Liver (tissue), 9 donors: ENCODE measurements around the gene SIPA1L3. TPM values are rescaled to one million over a fixed set of nuclear protein-coding genes. Genes with fewer than 3 reads are reported as not detected.
A peak's percentile ranks its signal among the peaks of the same experiment; 100 is the strongest.

Experiments used
- DNase-seq: peaks from one replicate; pipeline ENCODE4 v3.0.0-alpha.2; 2017; ENCODE audit warnings: low spot score
- H3K27ac ChIP-seq, 2 donors: one replicate each; pipeline ENCODE4 v1.7.0; 2013; ENCODE audit warnings: inconsistent platforms in 2 of 2, low read length in 2 of 2, control low read depth in 1 of 2, low read depth in 1 of 2, mild to moderate bottlenecking in 1 of 2
- H3K27me3 ChIP-seq, 4 donors: one replicate each; pipeline versions ENCODE4 v1.6.1 to v1.7.0; 2013; ENCODE audit warnings: low read length in 3 of 4, inconsistent platforms in 1 of 4, mild to moderate bottlenecking in 1 of 4, moderate library complexity in 1 of 4; ENCODE audit not compliant: control insufficient read depth in 4 of 4, insufficient read depth in 4 of 4
- H3K36me3 ChIP-seq, 4 donors: one replicate each; pipeline versions ENCODE4 v1.6.1 to v1.7.0; 2013; ENCODE audit warnings: low read length in 3 of 4, mild to moderate bottlenecking in 3 of 4, low read depth in 1 of 4, moderate library complexity in 1 of 4; ENCODE audit not compliant: control insufficient read depth in 4 of 4, insufficient read depth in 3 of 4
- H3K4me1 ChIP-seq, 4 donors: one replicate each; pipeline versions ENCODE4 v1.6.1 to v1.7.0; 2013; ENCODE audit warnings: low read length in 3 of 4, mild to moderate bottlenecking in 3 of 4, moderate library complexity in 1 of 4; ENCODE audit not compliant: control insufficient read depth in 4 of 4, insufficient read depth in 4 of 4
- H3K4me3 ChIP-seq, 3 donors: one replicate each; pipeline versions ENCODE4 v1.6.1 to v1.7.0; 2013; ENCODE audit warnings: low read length in 3 of 3, control low read depth in 1 of 3, low read depth in 1 of 3, mild to moderate bottlenecking in 1 of 3
- H3K9ac ChIP-seq, 2 donors: one replicate each; pipeline ENCODE4 v1.7.0; 2013; ENCODE audit warnings: low read length in 2 of 2, mild to moderate bottlenecking in 2 of 2, moderate library complexity in 2 of 2, control low read depth in 1 of 2, low read depth in 1 of 2
- H3K9me3 ChIP-seq, 4 donors: one replicate each; pipeline versions ENCODE4 v1.6.1 to v1.7.0; 2013; ENCODE audit warnings: low read length in 3 of 4; ENCODE audit not compliant: control insufficient read depth in 4 of 4
- EGR1 ChIP-seq, 2 donors: IDR thresholded peaks; 2 replicates each; pipeline ENCODE4 v1.6.1; 2016 to 2018; ENCODE audit warnings: antibody characterized with exemption in 2 of 2, low read depth in 2 of 2
- GABPA ChIP-seq, 2 donors: IDR thresholded peaks in 1 of 2; conservative IDR thresholded peaks in 1 of 2; 2 replicates each; pipeline ENCODE4 v1.6.1; 2016; ENCODE audit warnings: antibody characterized with exemption in 2 of 2, mild to moderate bottlenecking in 1 of 2, moderate library complexity in 1 of 2
- NR2F2 ChIP-seq: IDR thresholded peaks from 2 replicates; pipeline ENCODE4 v1.6.1; 2016; ENCODE audit warnings: antibody characterized with exemption
- RAD21 ChIP-seq, 2 donors: IDR thresholded peaks; 2 replicates each; pipeline ENCODE4 v1.6.1; 2016; ENCODE audit warnings: antibody characterized with exemption in 2 of 2, mild to moderate bottlenecking in 2 of 2
- RXRA ChIP-seq, 2 donors: IDR thresholded peaks; 2 replicates each; pipeline ENCODE4 v1.6.1; 2017 to 2018; ENCODE audit warnings: antibody characterized with exemption in 2 of 2, mild to moderate bottlenecking in 1 of 2
- SP1 ChIP-seq: IDR thresholded peaks from 2 replicates; pipeline ENCODE4 v1.6.1; 2018; ENCODE audit warnings: antibody characterized with exemption, mild to moderate bottlenecking
- TAF1 ChIP-seq: conservative IDR thresholded peaks from 2 replicates; pipeline ENCODE4 v1.6.1; 2016; ENCODE audit warnings: antibody characterized with exemption, mild to moderate bottlenecking
- YY1 ChIP-seq: IDR thresholded peaks from 2 replicates; pipeline ENCODE4 v1.6.1; 2016; ENCODE audit warnings: antibody characterized with exemption, mild to moderate bottlenecking
- WGBS: extraction: QIAGEN DNeasy Blood & Tissue Kit; methylation state at CpG from one replicate; pipeline ENCODE4 v1.1.7; 2013; 5-methylcytosine and 5-hydroxymethylcytosine counted together
- polyA plus RNA-seq, 2 donors: library from polyadenylated mRNA; stranded (reverse) in 1 of 2; unstranded in 1 of 2; fragments of 200-250 nt in 1 of 2; fragments of >200 nt in 1 of 2; fragmentation: Nextera tagmentation in 1 of 2; extraction: Ambion mirVana in 1 of 2; gene quantifications; one replicate each; pipeline versions ENCODE4 v1.2.1 to v1.2.3, GENCODE V29; 2013 to 2015
- total RNA-seq, 2 donors: library from RNA; depleted of rRNA; stranded (reverse); fragments of >200 nt; gene quantifications; one replicate each; pipeline ENCODE4 v1.2.3, GENCODE V29; 2014
- TF ChIP-seq, protein P1 (sequence below): IDR thresholded peaks from 2 replicates; pipeline ENCODE4 v1.6.1; 2016; ENCODE audit warnings: antibody characterized with exemption, mild to moderate bottlenecking
- TF ChIP-seq, protein P2 (sequence below): IDR thresholded peaks from 2 replicates; pipeline ENCODE4 v1.6.1; 2016; ENCODE audit warnings: antibody characterized with exemption
- TF ChIP-seq, protein P3 (sequence below): IDR thresholded peaks from 2 replicates; pipeline ENCODE4 v1.6.1; 2016; ENCODE audit warnings: antibody characterized with exemption
- TF ChIP-seq, protein P4 (sequence below): IDR thresholded peaks from 2 replicates; pipeline ENCODE4 v1.6.1; 2016; ENCODE audit warnings: antibody characterized with exemption
- donor health status: healthy.
- donor health status: healthy.
- donor health status: healthy.
- donor health status: healthy.
- donor health status: healthy.

SIPA1L3 gene
- total and polyA plus RNA-seq, 4 donors, result 2.4 to 10.0 (median 4.4) TPM

DNA sequence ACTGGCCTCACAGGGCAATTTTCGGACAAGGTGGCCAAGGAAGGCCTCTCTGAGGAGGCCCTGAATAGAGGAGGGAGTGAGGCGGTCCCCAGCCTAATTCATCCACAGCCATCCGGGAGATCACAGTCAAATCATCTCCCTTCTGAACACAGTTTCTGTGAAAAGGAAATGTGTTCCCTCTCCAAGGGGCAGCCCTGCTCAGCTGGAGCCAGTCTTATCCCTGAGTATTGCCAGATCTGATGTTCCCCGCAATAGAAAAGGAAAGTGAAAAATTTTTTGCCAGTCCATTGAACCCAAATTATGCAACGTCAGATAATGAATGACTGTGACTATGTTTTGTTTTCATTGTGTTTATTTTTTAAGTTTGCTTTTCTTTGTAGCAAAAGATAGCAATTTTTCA is 125.9 kb downstream of the SIPA1L3 start:
- peaks cover 0 to 9% (median 6%) of the 10 kb centered on the region in 4 donors for H3K4me1 ChIP-seq
- no peaks in the 10 kb centered on the region for H3K27me3 ChIP-seq
- no peak overlapping the region for H3K4me3 ChIP-seq
- H3K9ac ChIP-seq, result no peak overlapping the region
- H3K9me3 ChIP-seq, result no peaks in the 10 kb centered on the region
- H3K27ac ChIP-seq, result peak overlapping the region; percentile 21 to 51
- no peak for DNase-seq
- TF ChIP-seq TAF1, result no peak
- TF ChIP-seq YY1, result no peak
- no peak for TF ChIP-seq GABPA (IDR thresholded peaks at IDR 0.05 in 1 of 2, conservative IDR thresholded peaks at IDR 0.05 in 1 of 2)
- no peak for TF ChIP-seq NR2F2
- peak in 1 of 2 donors; percentile 28 for TF ChIP-seq RAD21 (IDR thresholded peaks at IDR 0.05)
- TF ChIP-seq, protein P1, sequence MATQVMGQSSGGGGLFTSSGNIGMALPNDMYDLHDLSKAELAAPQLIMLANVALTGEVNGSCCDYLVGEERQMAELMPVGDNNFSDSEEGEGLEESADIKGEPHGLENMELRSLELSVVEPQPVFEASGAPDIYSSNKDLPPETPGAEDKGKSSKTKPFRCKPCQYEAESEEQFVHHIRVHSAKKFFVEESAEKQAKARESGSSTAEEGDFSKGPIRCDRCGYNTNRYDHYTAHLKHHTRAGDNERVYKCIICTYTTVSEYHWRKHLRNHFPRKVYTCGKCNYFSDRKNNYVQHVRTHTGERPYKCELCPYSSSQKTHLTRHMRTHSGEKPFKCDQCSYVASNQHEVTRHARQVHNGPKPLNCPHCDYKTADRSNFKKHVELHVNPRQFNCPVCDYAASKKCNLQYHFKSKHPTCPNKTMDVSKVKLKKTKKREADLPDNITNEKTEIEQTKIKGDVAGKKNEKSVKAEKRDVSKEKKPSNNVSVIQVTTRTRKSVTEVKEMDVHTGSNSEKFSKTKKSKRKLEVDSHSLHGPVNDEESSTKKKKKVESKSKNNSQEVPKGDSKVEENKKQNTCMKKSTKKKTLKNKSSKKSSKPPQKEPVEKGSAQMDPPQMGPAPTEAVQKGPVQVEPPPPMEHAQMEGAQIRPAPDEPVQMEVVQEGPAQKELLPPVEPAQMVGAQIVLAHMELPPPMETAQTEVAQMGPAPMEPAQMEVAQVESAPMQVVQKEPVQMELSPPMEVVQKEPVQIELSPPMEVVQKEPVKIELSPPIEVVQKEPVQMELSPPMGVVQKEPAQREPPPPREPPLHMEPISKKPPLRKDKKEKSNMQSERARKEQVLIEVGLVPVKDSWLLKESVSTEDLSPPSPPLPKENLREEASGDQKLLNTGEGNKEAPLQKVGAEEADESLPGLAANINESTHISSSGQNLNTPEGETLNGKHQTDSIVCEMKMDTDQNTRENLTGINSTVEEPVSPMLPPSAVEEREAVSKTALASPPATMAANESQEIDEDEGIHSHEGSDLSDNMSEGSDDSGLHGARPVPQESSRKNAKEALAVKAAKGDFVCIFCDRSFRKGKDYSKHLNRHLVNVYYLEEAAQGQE, result no peak
- peak; percentile 20 for TF ChIP-seq SP1
- TF ChIP-seq, protein P2, sequence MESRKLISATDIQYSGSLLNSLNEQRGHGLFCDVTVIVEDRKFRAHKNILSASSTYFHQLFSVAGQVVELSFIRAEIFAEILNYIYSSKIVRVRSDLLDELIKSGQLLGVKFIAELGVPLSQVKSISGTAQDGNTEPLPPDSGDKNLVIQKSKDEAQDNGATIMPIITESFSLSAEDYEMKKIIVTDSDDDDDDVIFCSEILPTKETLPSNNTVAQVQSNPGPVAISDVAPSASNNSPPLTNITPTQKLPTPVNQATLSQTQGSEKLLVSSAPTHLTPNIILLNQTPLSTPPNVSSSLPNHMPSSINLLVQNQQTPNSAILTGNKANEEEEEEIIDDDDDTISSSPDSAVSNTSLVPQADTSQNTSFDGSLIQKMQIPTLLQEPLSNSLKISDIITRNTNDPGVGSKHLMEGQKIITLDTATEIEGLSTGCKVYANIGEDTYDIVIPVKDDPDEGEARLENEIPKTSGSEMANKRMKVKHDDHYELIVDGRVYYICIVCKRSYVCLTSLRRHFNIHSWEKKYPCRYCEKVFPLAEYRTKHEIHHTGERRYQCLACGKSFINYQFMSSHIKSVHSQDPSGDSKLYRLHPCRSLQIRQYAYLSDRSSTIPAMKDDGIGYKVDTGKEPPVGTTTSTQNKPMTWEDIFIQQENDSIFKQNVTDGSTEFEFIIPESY, result no peak
- TF ChIP-seq RXRA (IDR thresholded peaks at IDR 0.05), result peak; percentile 67 to 73
- peaks cover 0 to 3% (median 0%) of the 10 kb centered on the region in 4 donors for H3K36me3 ChIP-seq
- WGBS, result 59% methylated on average over 5 of the region's 5 CpGs

DNA sequence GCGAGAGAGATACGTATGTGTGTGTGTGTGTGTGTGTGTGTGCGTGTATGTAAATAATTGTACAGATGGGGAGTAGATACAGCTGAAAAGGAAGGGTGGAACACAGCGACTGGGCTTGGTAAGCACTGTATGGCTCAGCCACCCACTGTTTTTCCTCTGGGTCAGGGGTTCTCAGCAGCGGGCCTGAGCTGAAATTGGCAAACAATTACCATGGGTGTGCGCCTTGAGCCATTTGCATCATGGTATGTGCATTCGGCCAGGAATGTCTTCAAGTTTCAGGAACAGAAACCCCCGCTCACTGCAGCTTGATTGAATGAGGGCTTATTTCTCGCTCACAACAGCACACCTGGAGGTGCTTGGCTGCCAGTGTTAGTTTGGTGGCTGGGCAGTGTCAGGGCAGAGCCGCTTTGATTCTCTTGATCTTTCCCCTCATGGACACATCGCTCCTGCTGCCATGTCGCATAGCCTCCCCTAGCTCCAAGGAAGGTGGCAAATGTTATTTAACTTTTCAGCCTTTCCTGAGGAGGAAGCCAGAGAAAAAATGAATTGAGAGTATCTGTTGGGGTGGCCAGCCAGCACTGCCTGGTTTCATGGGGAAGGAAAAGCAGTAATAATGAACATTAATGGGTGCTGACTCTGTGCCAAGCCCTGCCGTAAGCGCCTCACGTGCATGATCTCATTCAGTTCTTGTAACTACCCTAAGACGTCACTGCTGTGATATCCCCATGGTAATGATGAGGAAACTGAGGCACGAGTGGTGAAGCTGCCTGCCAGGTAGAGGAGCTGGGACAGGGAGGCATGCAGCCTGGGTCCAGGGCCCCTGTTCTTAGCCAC is 126.9 kb downstream of the SIPA1L3 start:
- no peak overlapping the region for H3K9ac ChIP-seq
- peaks cover 0 to 3% (median 0%) of the 10 kb centered on the region in 4 donors for H3K36me3 ChIP-seq
- WGBS, result 82% methylated on average over 17 of the region's 17 CpGs
- no peaks in the 10 kb centered on the region for H3K27me3 ChIP-seq
- TF ChIP-seq, protein P3, sequence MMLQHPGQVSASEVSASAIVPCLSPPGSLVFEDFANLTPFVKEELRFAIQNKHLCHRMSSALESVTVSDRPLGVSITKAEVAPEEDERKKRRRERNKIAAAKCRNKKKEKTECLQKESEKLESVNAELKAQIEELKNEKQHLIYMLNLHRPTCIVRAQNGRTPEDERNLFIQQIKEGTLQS, result no peak
- no peak for TF ChIP-seq RXRA (IDR thresholded peaks at IDR 0.05)
- DNase-seq, result no peak
- H3K27ac ChIP-seq, result peak overlapping the region in 1 of 2 donors; percentile 51
- H3K9me3 ChIP-seq, result no peaks in the 10 kb centered on the region
- peaks cover 0 to 9% (median 6%) of the 10 kb centered on the region in 4 donors for H3K4me1 ChIP-seq
- no peak overlapping the region for H3K4me3 ChIP-seq

DNA sequence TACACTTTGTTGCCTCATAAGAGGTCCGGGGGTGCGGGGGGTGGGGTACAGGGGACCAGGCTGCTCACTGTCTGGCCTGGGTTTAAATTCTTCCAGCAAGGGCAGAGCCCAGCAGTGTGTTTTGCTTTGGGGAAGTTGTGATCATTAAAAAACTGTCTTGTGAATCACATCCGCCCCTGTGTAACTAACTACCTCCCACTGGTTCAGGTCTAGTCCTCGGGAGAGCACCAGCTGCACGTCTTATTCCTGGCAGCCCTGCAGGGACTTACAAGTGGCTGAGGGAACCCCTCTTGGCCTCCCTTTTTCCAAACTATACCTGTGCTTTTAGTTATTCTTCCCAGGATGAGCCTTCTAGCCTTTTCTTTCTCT is 127.5 kb downstream of the SIPA1L3 start:
- Histone ChIP-seq H3K9me3 (no peaks in the 10 kb centered on the region), H3K27ac (no peak overlapping the region), H3K36me3 (peaks cover 0 to 3% (median 0%) of the 10 kb centered on the region in 4 donors), H3K4me1 (peaks cover 0 to 9% (median 6%) of the 10 kb centered on the region in 4 donors), H3K4me3 (no peak overlapping the region), H3K27me3 (no peaks in the 10 kb centered on the region), H3K9ac (no peak overlapping the region)
- WGBS, result 86% methylated on average over 5 of the region's 5 CpGs
- DNase-seq, result no peak
- TF ChIP-seq, protein P1, result no peak
- TF ChIP-seq, protein P4, sequence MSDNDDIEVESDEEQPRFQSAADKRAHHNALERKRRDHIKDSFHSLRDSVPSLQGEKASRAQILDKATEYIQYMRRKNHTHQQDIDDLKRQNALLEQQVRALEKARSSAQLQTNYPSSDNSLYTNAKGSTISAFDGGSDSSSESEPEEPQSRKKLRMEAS, result no peak
- TF ChIP-seq, protein P3, result no peak
- TF ChIP-seq RXRA (IDR thresholded peaks at IDR 0.05) (no peak), EGR1 (IDR thresholded peaks at IDR 0.05; ENCODE audit: low read depth in 2 of 2) (no peak), TAF1 (no peak), GABPA (IDR thresholded peaks at IDR 0.05 in 1 of 2, conservative IDR thresholded peaks at IDR 0.05 in 1 of 2) (no peak), SP1 (no peak), YY1 (no peak)
- TF ChIP-seq, protein P2, result no peak
